ENCODE measurements around the gene WDHD1.

DNA sequence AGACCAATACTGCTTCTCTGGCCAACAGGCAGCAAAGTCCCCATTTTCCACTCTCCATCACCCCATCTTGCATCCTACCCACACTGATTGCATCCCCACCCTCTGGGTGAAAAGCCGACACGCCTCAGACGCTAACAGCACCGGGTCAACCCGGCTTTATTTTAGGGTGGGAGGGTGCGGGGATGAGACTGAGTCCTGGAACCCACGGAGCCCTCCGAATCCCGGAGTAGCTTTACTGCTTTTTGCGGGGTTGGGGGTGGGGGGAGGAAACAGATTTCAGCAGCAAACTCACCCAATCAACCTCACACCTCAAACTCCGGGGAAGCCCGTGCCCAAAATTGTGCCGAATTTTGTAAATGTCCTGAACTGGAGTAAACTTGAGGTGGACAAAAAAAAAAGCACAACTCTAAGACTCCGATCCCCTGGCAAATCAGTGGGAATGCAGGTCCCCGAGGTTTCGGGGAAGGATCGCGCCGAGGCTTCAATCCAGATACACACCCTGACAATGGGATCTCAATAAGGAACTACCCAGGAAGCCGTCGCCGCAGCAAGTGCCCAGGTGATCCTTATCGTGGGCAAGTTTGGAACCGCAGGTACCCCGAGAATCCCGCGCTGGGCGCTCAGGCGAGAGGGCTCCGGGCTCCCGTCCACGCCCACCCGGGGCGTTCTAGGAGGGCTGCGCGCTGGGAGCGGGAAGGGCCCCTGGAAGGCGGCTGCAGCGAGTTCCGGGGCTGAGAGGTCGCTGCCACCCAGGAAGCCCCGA lies 125.3 kb downstream of the WDHD1 start:
- TF ChIP-seq POLR2A (IDR thresholded peaks at IDR 0.05; ENCODE audit: low read depth, low read length) = no peak
- TF ChIP-seq POLR2AphosphoS5 (IDR thresholded peaks at IDR 0.05; ENCODE audit: low read depth, low read length) = no peak
- no peak for TF ChIP-seq TAF1 (IDR thresholded peaks at IDR 0.05; ENCODE audit: borderline replicate concordance, low read depth, low read length)
